Fibroblast of pulmonary artery (primary cell): ENCODE results near the gene ATP5PF.

Experiments used
- DNase-seq: peaks from one replicate; pipeline ENCODE4 v3.0.0-alpha.2; 2010; ENCODE audit warnings: low read depth
- H3K4me3 ChIP-seq: replicated peaks from 2 replicates; pipeline ENCODE4 v1.5.1; 2011; ENCODE audit warnings: low read depth, mild to moderate bottlenecking, control low read depth, low read length, moderate library complexity
- CTCF ChIP-seq: IDR thresholded peaks from 2 replicates; pipeline ENCODE4 v1.5.1; 2011; ENCODE audit warnings: mild to moderate bottlenecking, control low read depth, low read length, inconsistent platforms; ENCODE audit errors: missing control alignments

ATP5PF gene

GRCh38 chr21:25742900-25743299 is 8.2 kb upstream of the ATP5PF start:
- TF ChIP-seq CTCF = no peak
- no peak for DNase-seq
- no peak overlapping the region for H3K4me3 ChIP-seq

GRCh38 chr21:25737421-25737820 is 2.7 kb upstream of the ATP5PF start:
- no peak for DNase-seq
- H3K4me3 ChIP-seq = peak overlapping the region; percentile 96
- no peak for TF ChIP-seq CTCF

- no peak for TF ChIP-seq CTCF
- peak; percentile 83 for DNase-seq
- H3K4me3 ChIP-seq = peak overlapping the region; percentile 96
These were observed 1.2 kb upstream of the ATP5PF start for GRCh38 chr21:25735646-25736597.

GRCh38 chr21:25734654-25734903 is 125 bp downstream of the ATP5PF start:
- no peak for TF ChIP-seq CTCF
- no peak for DNase-seq
- peak overlapping the region; percentile 96 for H3K4me3 ChIP-seq

DNA sequence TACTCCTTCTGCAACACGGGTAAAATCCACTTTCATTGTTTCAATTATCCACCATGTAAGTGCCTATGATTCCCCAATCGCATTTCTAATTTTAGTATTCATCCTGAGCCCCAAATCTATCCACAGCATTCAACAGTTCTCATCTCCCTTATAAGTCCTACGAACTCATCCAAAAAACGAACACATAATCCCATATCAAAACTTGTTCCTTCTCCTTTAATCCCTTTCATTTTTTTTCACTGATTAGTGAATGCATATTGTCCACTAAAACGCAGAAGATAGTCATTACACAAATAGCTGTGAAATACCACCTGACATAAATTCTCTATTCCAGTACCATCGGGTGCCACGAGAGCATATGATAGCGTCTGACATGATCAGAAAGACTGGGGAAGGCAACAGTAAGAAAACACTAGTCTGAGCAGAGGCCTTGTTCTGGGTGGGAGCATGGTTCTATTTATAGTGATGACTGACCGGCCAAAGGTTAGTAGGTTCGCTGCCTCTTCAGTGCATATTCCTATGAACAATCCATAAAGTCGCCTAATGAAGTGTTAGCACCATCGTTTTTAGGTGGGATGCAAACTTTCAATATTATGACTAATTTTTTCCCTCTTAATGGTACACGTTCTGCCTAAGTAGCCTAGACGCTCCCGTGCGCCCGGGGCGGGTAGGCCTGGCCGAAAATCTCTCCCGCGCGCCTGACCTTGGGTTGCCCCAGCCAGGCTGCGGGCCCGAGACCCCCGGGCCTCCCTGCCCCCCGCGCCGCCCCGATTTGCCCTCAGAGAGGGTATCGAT is 648 bp downstream of the ATP5PF start:
- TF ChIP-seq CTCF = no peak
- DNase-seq = peak; percentile 31
- H3K4me3 ChIP-seq = peak overlapping the region; percentile 96

GRCh38 chr21:25732091-25732760 is 2.5 kb downstream of the ATP5PF start:
- TF ChIP-seq CTCF = no peak
- DNase-seq = no peak
- no peak overlapping the region for H3K4me3 ChIP-seq
